Measurements from ENCODE around the gene ATF7IP2.
"Not testable (repeated sequence)": the region's sequence is repeated elsewhere in the genome, so short reads cannot be mapped to it uniquely, and the experiment has no call there.

Gene ATF7IP2

GRCh38 chr16:10452208-10453158, 66.6 kb downstream of the ATF7IP2 start:
- DNase-seq (ENCODE audit: low spot score): not testable (repeated sequence)

- no peak for DNase-seq (ENCODE audit: low spot score)
These were observed 67.3 kb downstream of the ATF7IP2 start for GRCh38 chr16:10453159-10453510.

GRCh38 chr16:10465821-10466220, 80.0 kb downstream of the ATF7IP2 start:
- DNase-seq (ENCODE audit: low spot score): no peak

GRCh38 chr16:10466313-10466712, 80.5 kb downstream of the ATF7IP2 start:
- no peak for DNase-seq (ENCODE audit: low spot score)

GRCh38 chr16:10466861-10467260, 81.0 kb downstream of the ATF7IP2 start:
- DNase-seq (ENCODE audit: low spot score): no peak

GRCh38 chr16:10476636-10477035, 90.8 kb downstream of the ATF7IP2 start:
- not testable (repeated sequence) for DNase-seq (ENCODE audit: low spot score)

- no peak for DNase-seq (ENCODE audit: low spot score)
These were observed 94.3 kb downstream of the ATF7IP2 start for GRCh38 chr16:10480151-10480550.

GRCh38 chr16:10485159-10485558, 99.3 kb downstream of the ATF7IP2 start:
- no peak for DNase-seq (ENCODE audit: low spot score)

GRCh38 chr16:10485698-10486382, 100.0 kb downstream of the ATF7IP2 start:
- DNase-seq (ENCODE audit: low spot score): no peak

GRCh38 chr16:10490141-10490540, 104.3 kb downstream of the ATF7IP2 start:
- DNase-seq (ENCODE audit: low spot score): no peak

- DNase-seq (ENCODE audit: low spot score): no peak
These were observed 107.4 kb downstream of the ATF7IP2 start for GRCh38 chr16:10493276-10493675.

- DNase-seq (ENCODE audit: low spot score): no peak
These were observed 108.6 kb downstream of the ATF7IP2 start for GRCh38 chr16:10494343-10495030.

- DNase-seq (ENCODE audit: low spot score): no peak
These were observed 109.1 kb downstream of the ATF7IP2 start for GRCh38 chr16:10495031-10495345.

GRCh38 chr16:10497132-10498101, 111.6 kb downstream of the ATF7IP2 start:
- no peak for DNase-seq (ENCODE audit: low spot score)

GRCh38 chr16:10500582-10500981, 114.7 kb downstream of the ATF7IP2 start:
- no peak for DNase-seq (ENCODE audit: low spot score)

- no peak for DNase-seq (ENCODE audit: low spot score)
These were observed 115.3 kb downstream of the ATF7IP2 start for GRCh38 chr16:10501016-10501607.

GRCh38 chr16:10502776-10503175, 116.9 kb downstream of the ATF7IP2 start:
- no peak for DNase-seq (ENCODE audit: low spot score)

GRCh38 chr16:10504404-10504885, 118.6 kb downstream of the ATF7IP2 start:
- DNase-seq (ENCODE audit: low spot score): no peak

- DNase-seq (ENCODE audit: low spot score): not testable (repeated sequence)
These were observed 119.4 kb downstream of the ATF7IP2 start for GRCh38 chr16:10505286-10505685.

GRCh38 chr16:10509534-10510025, 123.7 kb downstream of the ATF7IP2 start:
- DNase-seq (ENCODE audit: low spot score): peak; percentile 83

- DNase-seq (ENCODE audit: low spot score): no peak
These were observed 124.4 kb downstream of the ATF7IP2 start for GRCh38 chr16:10510279-10510678.

Data from germinal center (tissue), 1 donor.